SIG-M5 treated with dmso at 0.1 percent for 504 hours (cell line): ENCODE results near the gene ZNF398.
A peak's percentile ranks its signal among the peaks of the same experiment; 100 is the strongest.

Experiments
- DNase-seq: peaks from one replicate; lab custom pipeline; 2025; ENCODE audit not compliant: unreplicated experiment; lab: John Stamatoyannopoulos, UW

The ZNF398 gene

DNA sequence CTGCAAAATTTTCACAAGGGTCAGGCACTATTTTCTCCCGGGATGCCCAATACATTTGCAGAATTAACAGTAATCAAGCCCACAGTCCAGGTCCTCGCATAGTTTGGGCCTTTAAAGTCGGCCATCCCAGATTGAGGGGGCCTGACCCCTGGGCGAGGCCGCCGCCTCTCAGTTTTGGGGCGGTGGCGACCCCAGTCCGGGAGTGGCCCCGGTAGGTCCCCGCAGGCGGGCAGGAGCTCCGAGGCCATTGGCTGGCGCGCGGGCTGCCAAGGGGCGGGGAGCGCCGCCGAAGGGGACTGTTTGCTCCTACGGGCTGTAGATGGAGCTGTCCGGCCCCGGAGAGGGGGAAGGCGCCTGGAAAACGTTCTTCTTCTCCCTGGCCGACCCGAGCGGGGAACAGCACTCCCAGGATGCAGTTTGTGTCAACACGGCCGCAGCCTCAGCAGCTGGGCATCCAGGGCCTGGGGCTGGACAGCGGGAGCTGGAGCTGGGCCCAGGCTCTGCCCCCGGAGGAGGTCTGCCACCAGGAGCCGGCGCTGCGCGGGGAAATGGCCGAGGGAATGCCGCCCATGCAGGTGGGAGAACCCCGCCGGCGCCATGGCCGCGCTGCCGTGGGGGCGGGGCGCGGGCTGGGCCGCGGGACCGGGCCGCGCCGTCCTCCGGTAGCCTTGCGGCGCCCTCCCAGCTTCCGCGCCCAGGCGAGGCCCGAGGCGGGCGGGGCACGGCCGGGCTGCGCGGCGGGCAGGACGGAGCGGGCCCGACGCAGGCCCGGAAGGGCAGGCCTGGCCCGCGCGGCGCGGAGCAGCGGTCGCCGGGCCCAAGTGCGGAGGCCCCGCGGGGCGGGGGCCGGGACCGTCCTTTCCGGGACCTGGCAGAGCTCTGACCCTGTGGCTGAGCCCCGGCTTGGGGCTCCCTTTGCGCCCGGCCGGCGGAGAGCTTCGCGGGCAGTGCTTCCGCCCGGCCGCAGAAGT, 48.2 kb downstream of the ZNF398 start, which contains the start of gene ZNF282:
Gene ZNF282 (plus strand): TSS at position 367 of the 971 bp plus-strand sequence. CDS start 44 bp downstream, at position 411.
- peak; percentile 86 for DNase-seq

DNA sequence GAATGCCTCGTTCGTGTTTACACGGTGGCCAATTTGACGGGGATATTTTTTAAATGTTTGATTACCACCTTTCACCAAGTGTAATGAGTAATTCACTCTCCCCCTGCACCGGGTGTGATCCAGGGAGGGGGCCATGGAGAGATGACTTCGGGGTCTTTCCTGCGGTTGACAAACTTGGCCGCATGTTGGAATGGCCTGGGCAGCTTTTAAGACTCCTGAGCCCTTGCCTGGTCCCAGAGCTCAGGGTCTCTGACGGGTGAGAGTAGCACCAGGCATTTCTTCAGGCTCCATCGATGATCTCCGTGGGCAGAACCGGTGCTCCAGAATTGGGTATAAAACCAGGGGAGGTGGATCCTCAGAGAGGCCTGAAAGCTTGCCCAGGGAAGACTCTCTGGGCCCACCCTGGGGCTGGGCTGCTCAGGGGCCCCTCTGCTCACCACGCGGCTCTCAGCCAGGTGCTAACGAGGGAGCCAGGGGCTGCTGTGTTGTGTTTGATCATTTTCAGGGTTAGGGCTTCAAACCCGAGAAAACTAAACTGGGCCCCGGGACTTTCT, 49.0 kb downstream of the ZNF398 start:
- no peak for DNase-seq

- no peak for DNase-seq
Observed at GRCh38 chr7:149196705-149197171, 49.5 kb downstream of the ZNF398 start.

GRCh38 chr7:149197675-149198074, 50.4 kb downstream of the ZNF398 start:
- DNase-seq: no peak

DNA sequence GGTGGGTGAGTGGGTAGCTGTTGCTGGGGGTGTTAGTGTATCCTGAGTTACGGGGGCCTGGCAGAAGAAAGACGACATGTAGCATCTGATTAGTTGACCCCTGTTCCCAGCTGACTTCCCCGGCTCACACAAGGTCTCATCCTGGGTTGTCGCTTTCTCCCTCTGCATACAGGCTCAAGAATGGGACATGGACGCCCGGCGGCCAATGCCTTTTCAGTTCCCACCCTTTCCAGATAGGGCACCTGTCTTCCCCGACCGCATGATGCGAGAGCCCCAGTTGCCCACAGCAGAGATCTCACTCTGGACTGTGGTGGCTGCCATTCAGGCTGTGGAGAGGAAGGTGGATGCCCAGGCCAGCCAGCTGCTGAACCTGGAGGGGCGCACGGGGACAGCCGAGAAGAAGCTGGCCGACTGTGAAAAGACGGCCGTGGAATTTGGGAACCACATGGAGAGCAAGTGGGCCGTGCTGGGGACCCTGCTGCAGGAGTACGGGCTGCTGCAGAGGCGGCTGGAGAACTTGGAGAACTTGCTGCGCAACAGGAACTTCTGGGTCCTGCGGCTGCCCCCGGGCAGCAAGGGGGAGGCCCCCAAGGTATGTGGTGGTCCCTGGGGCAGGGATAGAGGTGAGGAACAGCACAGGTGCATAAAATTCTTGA, 51.0 kb downstream of the ZNF398 start:
- DNase-seq: no peak

DNA sequence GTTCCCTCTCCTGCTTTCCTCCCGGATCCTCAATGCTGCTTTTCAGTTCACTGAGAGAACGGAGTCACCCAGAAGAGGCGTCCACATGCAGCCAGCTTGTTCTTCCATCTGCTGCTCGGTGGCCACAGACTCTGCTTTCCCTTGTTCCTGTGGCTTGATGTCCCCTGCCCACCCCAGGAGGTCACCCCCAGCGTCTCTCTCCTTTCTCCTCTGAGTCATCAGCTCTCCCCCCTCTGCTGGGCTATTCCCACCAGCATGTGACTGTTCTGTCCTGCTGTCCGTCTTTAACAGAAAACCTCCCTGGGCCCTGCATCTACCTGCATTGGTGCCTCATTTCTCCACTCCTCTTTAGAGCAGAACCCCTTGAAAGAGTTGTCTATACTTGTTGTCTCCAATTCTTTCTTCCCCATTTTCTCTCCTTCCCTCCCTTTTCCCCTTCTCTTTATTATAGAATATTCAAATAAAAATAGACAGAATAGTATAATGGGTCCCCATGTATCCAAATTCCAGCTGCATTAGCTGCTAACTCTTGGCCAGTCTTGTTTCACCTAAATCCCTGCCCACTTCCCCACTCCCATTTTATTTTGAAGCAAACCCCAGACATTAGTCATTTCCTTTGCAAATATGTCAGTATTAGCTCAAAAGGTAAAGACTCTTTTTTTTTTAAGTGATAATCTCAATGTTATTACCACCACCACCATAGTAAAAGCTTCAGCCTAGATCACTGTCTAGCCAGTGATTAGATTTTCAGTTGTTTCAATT, 52.2 kb downstream of the ZNF398 start:
- no peak for DNase-seq

- DNase-seq: no peak
Observed at GRCh38 chr7:149202831-149203231, 55.6 kb downstream of the ZNF398 start.

DNA sequence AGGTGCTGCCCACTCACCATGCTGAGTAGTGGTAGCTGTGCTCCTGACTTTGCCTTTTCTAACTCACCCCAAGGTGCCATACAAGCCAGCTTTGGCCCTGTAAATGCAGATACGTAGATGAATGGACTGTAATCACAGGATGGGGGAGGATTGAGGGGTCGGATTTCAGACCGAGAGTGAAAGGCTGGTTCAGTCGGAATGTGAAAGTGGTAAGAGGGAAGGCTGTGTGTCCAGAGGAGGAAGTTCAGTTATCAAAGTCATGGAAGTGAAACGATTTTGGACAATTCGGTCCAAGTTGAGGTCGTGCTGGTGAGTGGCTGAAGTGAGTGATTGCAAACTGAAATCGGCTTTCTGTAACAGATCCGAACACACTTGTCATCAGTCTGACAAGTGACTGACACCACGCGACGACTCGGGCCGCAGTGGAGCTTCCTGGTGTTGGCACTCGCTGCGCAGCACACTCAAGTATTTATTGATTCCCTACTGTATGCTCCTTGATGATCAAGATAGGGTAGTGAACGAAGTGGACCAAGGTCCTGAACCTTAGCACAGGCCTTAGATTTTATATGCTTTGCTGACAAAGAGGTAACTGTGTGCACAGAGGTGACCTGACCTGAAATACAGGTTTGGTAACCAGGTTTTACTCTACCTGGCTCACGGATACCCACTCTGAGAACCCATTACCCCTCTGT, 58.6 kb downstream of the ZNF398 start:
- peak; percentile 12 for DNase-seq

GRCh38 chr7:149207324-149208035, 60.2 kb downstream of the ZNF398 start:
- DNase-seq: no peak

GRCh38 chr7:149209518-149210269, 62.4 kb downstream of the ZNF398 start:
- peak; percentile 59 for DNase-seq

DNA sequence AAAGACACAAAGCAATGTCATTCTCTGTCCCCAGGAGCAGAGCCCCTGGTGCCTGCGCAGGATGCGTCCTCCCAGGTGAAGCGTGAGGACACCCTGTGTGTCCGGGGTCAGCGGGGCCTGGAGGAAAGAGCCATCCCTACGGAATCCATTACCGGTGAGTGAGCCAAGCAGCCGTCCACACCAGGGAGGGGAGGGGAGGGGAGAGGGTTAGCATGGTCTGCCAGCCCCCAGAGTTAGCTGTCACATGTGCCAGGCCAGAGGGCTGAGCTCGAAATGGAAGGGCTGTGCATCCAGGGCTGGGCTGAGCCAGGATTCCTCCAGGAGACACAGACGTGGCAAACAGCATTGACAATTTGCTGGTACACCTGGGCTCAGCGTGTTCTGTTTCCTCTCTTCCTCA, 63.3 kb downstream of the ZNF398 start:
- no peak for DNase-seq

GRCh38 chr7:149214020-149214720, 66.9 kb downstream of the ZNF398 start:
- no peak for DNase-seq

- no peak for DNase-seq
Observed at GRCh38 chr7:149216402-149216801, 69.1 kb downstream of the ZNF398 start.

- no peak for DNase-seq
Observed at GRCh38 chr7:149217570-149217969, 70.3 kb downstream of the ZNF398 start.

GRCh38 chr7:149218469-149219420, 71.5 kb downstream of the ZNF398 start:
- DNase-seq: no peak

DNA sequence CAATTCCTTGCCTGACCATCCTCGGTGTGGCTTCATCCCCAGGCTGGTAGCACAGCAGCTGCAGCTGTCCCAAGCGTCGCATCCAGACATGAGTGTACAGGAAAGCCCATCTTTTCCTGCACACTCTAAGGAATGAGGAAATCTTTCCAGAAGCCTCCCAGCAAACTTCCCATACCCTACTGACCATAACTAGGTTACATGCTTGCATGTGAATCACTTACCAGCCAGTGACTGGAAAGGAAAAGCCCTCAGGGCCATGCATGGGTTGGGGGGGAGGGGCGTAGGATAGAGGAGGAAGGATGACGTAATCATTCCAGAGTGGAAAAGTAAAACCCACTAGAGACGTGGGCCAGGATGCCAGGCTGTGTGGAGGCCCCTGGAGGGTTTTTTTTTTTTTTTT, 73.3 kb downstream of the ZNF398 start:
- DNase-seq: no peak

DNA sequence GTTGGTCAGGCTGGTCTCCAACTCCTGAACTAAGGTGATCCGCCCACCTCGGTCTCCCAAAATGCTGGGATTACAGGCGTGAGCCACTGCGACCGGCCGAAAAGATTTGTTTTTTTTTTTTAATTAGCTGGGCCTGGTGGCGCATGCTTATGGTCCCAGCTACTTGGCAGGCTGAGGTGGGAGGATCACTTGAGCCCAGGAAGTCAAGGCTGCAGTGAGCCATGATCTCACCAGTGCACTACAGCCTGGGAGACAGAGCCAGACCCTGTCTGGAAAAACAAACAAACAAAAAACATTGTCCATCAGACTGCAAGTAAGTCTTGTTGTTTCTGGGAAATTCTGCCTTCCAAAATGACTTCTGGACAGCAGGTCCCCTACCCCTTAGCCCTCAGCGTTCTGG, 75.9 kb downstream of the ZNF398 start:
- DNase-seq: no peak
